Mesenchymal stem cell (in vitro differentiated cells and primary cell): Measurements from ENCODE around the gene CACNA2D2. TPM values are rescaled to one million over a fixed set of nuclear protein-coding genes. Genes with fewer than 3 reads are reported as not detected.
A peak's percentile ranks its signal among the peaks of the same experiment; 100 is the strongest.

ENCODE experiments used
- DNase-seq: peaks from one replicate; pipeline ENCODE4 v3.0.0-alpha.2; 2013
- H2AFZ ChIP-seq: one replicate; pipeline ENCODE4 v1.6.1; 2013; ENCODE audit warnings: low read depth, mild to moderate bottlenecking, control low read depth, inconsistent platforms, low read length, moderate library complexity
- H2AK5ac ChIP-seq: 2 replicates; pipeline ENCODE4 v1.6.1; 2013; ENCODE audit warnings: low read length, moderate library complexity, mild to moderate bottlenecking, inconsistent platforms; ENCODE audit not compliant: severe bottlenecking
- H2BK120ac ChIP-seq: one replicate; pipeline ENCODE4 v1.6.1; 2013; ENCODE audit warnings: low read depth, mild to moderate bottlenecking, inconsistent platforms, low read length, moderate library complexity
- H2BK12ac ChIP-seq, 2 experiments: one replicate each; pipeline ENCODE4 v1.6.1; 2013; ENCODE audit warnings: inconsistent platforms in 2 of 2, low read length in 2 of 2, mild to moderate bottlenecking in 2 of 2, moderate library complexity in 2 of 2, control low read depth in 1 of 2
- H2BK15ac ChIP-seq: one replicate; pipeline ENCODE4 v1.6.1; 2013; ENCODE audit warnings: mild to moderate bottlenecking, low read depth, inconsistent platforms; ENCODE audit not compliant: poor library complexity, severe bottlenecking
- H2BK5ac ChIP-seq: 2 replicates; pipeline ENCODE4 v1.6.1; 2013; ENCODE audit warnings: low read depth, mild to moderate bottlenecking, low read length, control low read depth, inconsistent platforms; ENCODE audit not compliant: poor library complexity, severe bottlenecking
- H3K14ac ChIP-seq, 2 experiments: one replicate each; pipeline ENCODE4 v1.6.1; 2013; ENCODE audit warnings: inconsistent platforms in 2 of 2, low read length in 2 of 2, control low read depth in 1 of 2, mild to moderate bottlenecking in 1 of 2, moderate library complexity in 1 of 2
- H3K18ac ChIP-seq, 2 experiments: one replicate each; pipeline ENCODE4 v1.6.1; 2013; ENCODE audit warnings: inconsistent platforms in 2 of 2, low read length in 2 of 2, control low read depth in 1 of 2, low read depth in 1 of 2, mild to moderate bottlenecking in 1 of 2
- H3K23ac ChIP-seq, 2 experiments: one replicate each; pipeline ENCODE4 v1.6.1; 2013; ENCODE audit warnings: inconsistent platforms in 2 of 2, low read length in 2 of 2, mild to moderate bottlenecking in 2 of 2, moderate library complexity in 2 of 2, control low read depth in 1 of 2
- H3K27ac ChIP-seq: 2 replicates; pipeline ENCODE4 v1.5.1; 2013; ENCODE audit warnings: mild to moderate bottlenecking, moderate library complexity, low read length, control low read depth, inconsistent platforms; ENCODE audit not compliant: poor library complexity, severe bottlenecking
- H3K27me3 ChIP-seq, 2 experiments: 2 replicates each; pipeline versions ENCODE4 v1.6.1 to v1.7.0; 2013; ENCODE audit warnings: low read length in 2 of 2, mild to moderate bottlenecking in 2 of 2, moderate library complexity in 2 of 2, control low read depth in 1 of 2, inconsistent platforms in 1 of 2; ENCODE audit not compliant: control insufficient read depth in 1 of 2, insufficient read depth in 1 of 2
- H3K36me3 ChIP-seq, 2 experiments: 2 replicates each; pipeline versions ENCODE4 v1.6.1 to v1.7.0; 2013; ENCODE audit warnings: low read length in 2 of 2, control low read depth in 1 of 2, inconsistent platforms in 1 of 2, low read depth in 1 of 2, mild to moderate bottlenecking in 1 of 2; ENCODE audit not compliant: insufficient read depth in 2 of 2, control insufficient read depth in 1 of 2
- H3K4ac ChIP-seq, 2 experiments: one replicate each; pipeline ENCODE4 v1.6.1; 2013; ENCODE audit warnings: inconsistent platforms in 2 of 2, low read length in 2 of 2, mild to moderate bottlenecking in 2 of 2, moderate library complexity in 2 of 2, control low read depth in 1 of 2, low read depth in 1 of 2
- H3K4me1 ChIP-seq: 2 replicates; pipeline ENCODE4 v1.6.1; 2013; ENCODE audit warnings: low read depth, low read length, control low read depth; ENCODE audit not compliant: control insufficient read depth, insufficient read depth
- H3K4me2 ChIP-seq: 2 replicates; pipeline ENCODE4 v1.6.1; 2013; ENCODE audit warnings: low read length, mild to moderate bottlenecking, inconsistent platforms; ENCODE audit not compliant: poor library complexity, severe bottlenecking
- H3K4me3 ChIP-seq, 2 experiments: 2 replicates each; pipeline versions ENCODE4 v1.5.1 to v1.7.0; 2013; ENCODE audit warnings: low read length in 2 of 2, mild to moderate bottlenecking in 2 of 2, control low read depth in 1 of 2, low read depth in 1 of 2; ENCODE audit not compliant: insufficient read depth in 1 of 2
- H3K79me1 ChIP-seq: replicated peaks from 2 replicates; pipeline ENCODE4 v1.6.1; 2013; ENCODE audit warnings: mild to moderate bottlenecking, control low read depth, low read length, inconsistent platforms; ENCODE audit not compliant: poor library complexity, severe bottlenecking
- H3K9ac ChIP-seq: 2 replicates; pipeline ENCODE4 v1.7.0; 2013; ENCODE audit warnings: mild to moderate bottlenecking, low read length, moderate library complexity
- H3K9me3 ChIP-seq: 2 replicates; pipeline ENCODE4 v1.7.0; 2013; ENCODE audit warnings: mild to moderate bottlenecking, low read length; ENCODE audit not compliant: control insufficient read depth
- H4K8ac ChIP-seq: one replicate; pipeline ENCODE4 v1.6.1; 2013; ENCODE audit warnings: inconsistent platforms, mild to moderate bottlenecking, low read length, moderate library complexity
- H4K91ac ChIP-seq: one replicate; pipeline ENCODE4 v1.6.1; 2013; ENCODE audit warnings: mild to moderate bottlenecking, low read length, inconsistent platforms
- WGBS: methylation state at CpG from one replicate; pipeline ENCODE4 v1.1.7; 2013; ENCODE audit warnings: mixed read lengths; 5-methylcytosine and 5-hydroxymethylcytosine counted together
- polyA plus RNA-seq, 2 experiments: library from polyadenylated mRNA; stranded (reverse); fragments of 200-250 nt; gene quantifications; one replicate each; pipeline ENCODE4 v1.2.3, GENCODE V29; 2013

CACNA2D2 gene
- polyA plus RNA-seq (2013, experiment 1 of 2) = 0.07 TPM
- polyA plus RNA-seq (2013, experiment 2 of 2) = 0.10 TPM

GRCh38 chr3:50503504-50504342 lies at the start of gene CACNA2D2:
Gene CACNA2D2, minus strand, starts transcription at chr3:50503634. Its CDS starts 211 bp downstream, at chr3:50503423.
- no peak within 1 kb of the TSS for H2BK15ac ChIP-seq
- H3K27me3 ChIP-seq = peaks cover 82 to 86% of the 10 kb centered on the region in 2 experiments

DNA sequence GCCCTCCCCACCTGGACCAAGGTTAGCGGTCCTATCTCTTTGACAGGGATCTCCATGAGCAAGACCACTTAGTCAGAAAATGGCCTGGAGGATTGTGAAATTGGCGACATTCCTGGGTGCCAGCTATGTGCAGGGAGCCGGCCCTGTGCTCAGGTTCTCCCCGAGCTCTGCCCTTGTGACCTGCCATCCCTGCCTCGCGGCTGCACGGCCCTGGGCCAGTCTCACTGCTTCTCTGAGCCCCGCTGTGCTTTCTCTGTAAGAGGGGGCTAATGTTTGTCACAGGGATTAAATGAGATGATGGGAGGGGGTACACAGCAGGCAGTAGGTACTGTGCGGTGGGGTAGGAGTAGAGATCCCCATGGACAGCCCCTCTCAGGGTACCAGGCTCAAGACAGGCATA lies 49.2 kb upstream of the CACNA2D2 start:
- Histone ChIP-seq H2AK5ac (no peak overlapping the region), H2BK5ac (no peak overlapping the region), H3K4me1 (peaks cover 10% of the 10 kb centered on the region), H4K8ac (no peak overlapping the region), H4K91ac (no peak overlapping the region), H3K36me3 (no peaks in the 10 kb centered on the region), H2AFZ (no peak overlapping the region), H2BK15ac (no peak overlapping the region), H3K27ac (no peak overlapping the region), H3K14ac (no peak overlapping the region), H3K27me3 (peaks cover 41 to 50% of the 10 kb centered on the region in 2 experiments), H3K9me3 (no peaks in the 10 kb centered on the region), H3K4me2 (no peak overlapping the region), H3K4ac (no peak overlapping the region), H3K18ac (no peak overlapping the region), H3K23ac (no peak overlapping the region), H3K4me3 (no peak overlapping the region), H2BK12ac (no peak overlapping the region), H3K9ac (no peak overlapping the region), H2BK120ac (no peak overlapping the region), H3K79me1 (no peaks in the 10 kb centered on the region)
- no peak for DNase-seq
- 87% methylated on average over 9 of the region's 9 CpGs for WGBS

More at GRCh38 chr3:50503504-50504342, at the start of gene CACNA2D2:
- Histone ChIP-seq H3K14ac (no peak within 1 kb of the TSS), H3K4me1 (peaks cover 7% of the 10 kb centered on the region), H3K9ac (no peak within 1 kb of the TSS), H2AK5ac (no peak within 1 kb of the TSS), H4K91ac (no peak within 1 kb of the TSS), H3K4ac (no peak within 1 kb of the TSS), H3K79me1 (no peaks in the 10 kb centered on the region), H4K8ac (no peak within 1 kb of the TSS), H3K18ac (no peak within 1 kb of the TSS), H3K4me3 (peak within 1 kb of the TSS in 1 of 2 experiments; percentile 43), H3K23ac (no peak within 1 kb of the TSS), H2BK5ac (no peak within 1 kb of the TSS), H3K27ac (no peak within 1 kb of the TSS), H3K36me3 (no peaks in the 10 kb centered on the region), H2BK12ac (no peak within 1 kb of the TSS), H2BK120ac (no peak within 1 kb of the TSS), H2AFZ (no peak within 1 kb of the TSS), H3K4me2 (peak within 1 kb of the TSS; percentile 79), H3K9me3 (no peaks in the 10 kb centered on the region)
- 7% methylated on average over 48 of the region's 71 CpGs for WGBS
- no peak for DNase-seq

DNA sequence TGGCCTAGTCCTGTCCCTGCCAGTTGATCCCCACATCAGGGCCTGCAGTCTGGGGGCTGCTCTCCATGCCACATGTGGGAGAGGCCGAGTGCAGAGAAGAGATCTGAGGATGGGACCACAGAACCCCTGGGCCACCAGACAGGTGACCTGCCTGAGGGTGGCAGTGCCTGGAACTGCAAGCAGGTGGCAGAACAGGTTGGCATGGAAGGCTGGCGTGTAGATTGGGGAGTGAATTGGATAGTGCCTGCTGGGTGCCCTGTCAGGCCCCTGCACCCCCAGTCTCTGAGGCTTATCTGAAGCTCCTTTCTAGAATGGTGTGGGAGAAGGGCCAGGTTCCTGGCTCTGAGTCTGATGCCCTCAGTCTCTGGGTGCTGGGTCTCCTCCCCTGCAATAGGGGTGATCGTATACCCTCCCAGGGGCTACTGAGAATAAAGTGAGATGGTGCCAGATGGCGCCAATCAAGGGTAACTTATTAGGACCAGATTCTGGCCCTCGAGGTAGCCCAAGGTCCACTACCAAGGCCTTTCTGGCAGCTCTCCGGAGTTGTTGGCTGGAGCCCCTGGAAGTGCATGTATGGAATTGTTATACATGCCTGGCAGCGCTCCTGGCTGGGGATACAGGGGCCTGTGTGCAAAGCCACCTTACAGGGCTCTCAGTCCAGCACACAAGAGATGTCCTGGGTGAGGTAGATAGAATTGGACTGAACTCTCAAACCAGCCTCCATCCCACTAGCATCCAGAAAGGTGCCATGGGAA lies 48.4 kb upstream of the CACNA2D2 start:
- H3K27ac ChIP-seq = no peak overlapping the region
- no peaks in the 10 kb centered on the region for H3K9me3 ChIP-seq
- DNase-seq = no peak
- no peak overlapping the region for H3K4me3 ChIP-seq
- no peaks in the 10 kb centered on the region for H3K36me3 ChIP-seq
- no peak overlapping the region for H3K18ac ChIP-seq
- no peak overlapping the region for H3K14ac ChIP-seq
- H2AK5ac ChIP-seq = no peak overlapping the region
- H3K27me3 ChIP-seq = peaks cover 41 to 48% of the 10 kb centered on the region in 2 experiments
- H3K23ac ChIP-seq = no peak overlapping the region
- H2BK5ac ChIP-seq = no peak overlapping the region
- H2BK120ac ChIP-seq = no peak overlapping the region
- H3K4me2 ChIP-seq = no peak overlapping the region
- H4K8ac ChIP-seq = no peak overlapping the region
- H3K4me1 ChIP-seq = peaks cover 10% of the 10 kb centered on the region
- no peak overlapping the region for H3K4ac ChIP-seq
- H3K79me1 ChIP-seq = no peaks in the 10 kb centered on the region
- H2BK15ac ChIP-seq = no peak overlapping the region
- no peak overlapping the region for H3K9ac ChIP-seq
- no peak overlapping the region for H2BK12ac ChIP-seq
- WGBS = 77% methylated on average over 7 of the region's 7 CpGs
- no peak overlapping the region for H2AFZ ChIP-seq
- no peak overlapping the region for H4K91ac ChIP-seq

DNA sequence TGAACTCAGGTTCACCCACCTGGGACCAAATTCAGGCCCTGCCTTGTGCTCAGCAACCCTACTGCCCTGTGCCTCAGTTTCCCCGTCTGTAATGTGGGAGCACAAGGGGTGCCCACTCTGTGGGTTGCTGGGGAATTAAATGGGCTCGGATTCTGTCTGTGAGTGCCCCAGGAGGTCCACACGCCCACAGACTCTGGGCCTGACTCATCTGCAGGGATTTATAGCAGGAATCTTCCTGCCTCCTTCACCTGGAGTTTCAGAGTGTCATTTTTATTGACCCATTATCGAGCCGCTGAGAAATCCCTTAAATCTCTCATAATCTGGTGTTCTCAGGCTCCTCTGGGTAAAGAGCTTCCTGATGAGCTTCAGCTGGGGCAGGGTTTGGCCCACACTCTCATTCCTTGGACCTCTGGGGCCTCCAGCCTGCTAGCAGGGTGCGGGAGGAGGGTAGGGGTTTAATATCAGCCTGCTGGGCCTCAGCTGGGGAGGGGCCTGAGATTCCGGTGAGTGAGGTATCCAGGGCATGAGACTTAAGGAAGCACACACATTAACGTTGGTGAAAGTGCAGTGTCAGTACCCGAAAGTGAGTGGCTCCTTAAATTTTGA lies 47.7 kb upstream of the CACNA2D2 start:
- Histone ChIP-seq H3K4me1 (peaks cover 10% of the 10 kb centered on the region), H2AFZ (no peak overlapping the region), H2BK15ac (no peak overlapping the region), H2BK5ac (no peak overlapping the region), H3K9me3 (no peaks in the 10 kb centered on the region), H3K27me3 (peaks cover 44 to 45% of the 10 kb centered on the region in 2 experiments), H3K14ac (no peak overlapping the region), H3K4me3 (no peak overlapping the region), H2AK5ac (no peak overlapping the region), H3K4me2 (no peak overlapping the region), H3K27ac (no peak overlapping the region), H3K9ac (no peak overlapping the region), H3K79me1 (no peaks in the 10 kb centered on the region), H4K8ac (no peak overlapping the region), H4K91ac (peak overlapping the region; percentile 41), H2BK12ac (no peak overlapping the region), H3K36me3 (no peaks in the 10 kb centered on the region), H2BK120ac (no peak overlapping the region), H3K23ac (no peak overlapping the region), H3K18ac (no peak overlapping the region), H3K4ac (no peak overlapping the region)
- no peak for DNase-seq
- 53% methylated on average over 9 of the region's 9 CpGs for WGBS
